ENCODE results near the gene GLT1D1.

Gene GLT1D1

DNA sequence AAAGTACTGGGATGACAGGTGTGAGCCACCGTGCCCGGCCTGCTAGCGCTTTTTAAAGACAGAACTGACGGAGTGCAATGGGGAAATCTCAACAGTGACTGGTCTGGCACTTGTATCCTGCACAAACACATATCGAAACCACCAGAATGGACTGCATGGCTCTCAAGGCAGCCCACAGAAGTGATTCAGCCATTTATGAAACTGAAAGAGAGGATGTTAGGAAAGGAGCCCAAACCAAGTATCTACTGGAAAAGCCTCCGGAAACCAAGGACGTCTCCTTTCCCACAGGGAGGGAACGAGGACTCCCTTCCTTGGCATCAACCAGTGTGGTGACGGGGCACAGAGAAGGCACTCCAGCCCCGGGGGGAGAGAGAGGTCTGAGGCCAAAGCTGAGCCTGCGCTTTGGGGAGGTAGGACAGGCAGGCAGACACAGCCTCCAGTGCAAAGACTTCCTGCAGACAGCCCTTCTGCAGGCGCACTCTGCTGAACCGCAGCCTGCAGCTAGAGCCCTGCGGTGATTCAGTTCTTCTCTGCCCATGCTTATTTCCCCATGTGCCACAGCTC, 46.0 kb upstream of the GLT1D1 start:
- TF ChIP-seq, protein P1, sequence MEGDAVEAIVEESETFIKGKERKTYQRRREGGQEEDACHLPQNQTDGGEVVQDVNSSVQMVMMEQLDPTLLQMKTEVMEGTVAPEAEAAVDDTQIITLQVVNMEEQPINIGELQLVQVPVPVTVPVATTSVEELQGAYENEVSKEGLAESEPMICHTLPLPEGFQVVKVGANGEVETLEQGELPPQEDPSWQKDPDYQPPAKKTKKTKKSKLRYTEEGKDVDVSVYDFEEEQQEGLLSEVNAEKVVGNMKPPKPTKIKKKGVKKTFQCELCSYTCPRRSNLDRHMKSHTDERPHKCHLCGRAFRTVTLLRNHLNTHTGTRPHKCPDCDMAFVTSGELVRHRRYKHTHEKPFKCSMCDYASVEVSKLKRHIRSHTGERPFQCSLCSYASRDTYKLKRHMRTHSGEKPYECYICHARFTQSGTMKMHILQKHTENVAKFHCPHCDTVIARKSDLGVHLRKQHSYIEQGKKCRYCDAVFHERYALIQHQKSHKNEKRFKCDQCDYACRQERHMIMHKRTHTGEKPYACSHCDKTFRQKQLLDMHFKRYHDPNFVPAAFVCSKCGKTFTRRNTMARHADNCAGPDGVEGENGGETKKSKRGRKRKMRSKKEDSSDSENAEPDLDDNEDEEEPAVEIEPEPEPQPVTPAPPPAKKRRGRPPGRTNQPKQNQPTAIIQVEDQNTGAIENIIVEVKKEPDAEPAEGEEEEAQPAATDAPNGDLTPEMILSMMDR (IDR thresholded peaks at IDR 0.05), result no peak

DNA sequence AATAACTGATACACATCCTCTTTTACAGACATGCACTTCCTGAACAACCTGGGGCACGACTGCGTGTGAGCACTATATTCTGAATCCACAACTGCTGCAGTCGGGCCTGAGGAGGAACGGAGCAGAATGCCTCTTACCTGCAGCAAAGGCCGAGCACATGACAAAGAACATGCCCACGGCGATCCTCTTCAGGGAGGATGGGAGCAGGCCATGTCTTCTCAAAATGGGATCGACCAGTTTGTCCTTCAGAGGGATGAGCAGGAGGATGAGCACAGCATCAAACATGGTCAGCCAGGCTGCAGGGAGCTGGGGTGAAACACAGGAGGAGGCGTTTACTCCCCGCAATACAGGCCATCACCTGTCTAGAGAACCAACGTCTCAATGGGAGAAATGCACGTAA, 44.6 kb upstream of the GLT1D1 start:
- H3K36me3 ChIP-seq (ENCODE audit: control insufficient read depth, insufficient read depth, low read length), result no peaks in the 10 kb centered on the region
- no peak overlapping the region for H2AFZ ChIP-seq
- H3K4me2 ChIP-seq (ENCODE audit: low read length), result no peak overlapping the region
- TF ChIP-seq, protein P1 (IDR thresholded peaks at IDR 0.05), result no peak
- H3K4me1 ChIP-seq, result peaks cover 9% of the 10 kb centered on the region
- H3K4me3 ChIP-seq (ENCODE audit: low read depth, low read length), result no peak overlapping the region
- no peaks in the 10 kb centered on the region for H3K9me3 ChIP-seq (ENCODE audit: control insufficient read depth, low read length)
- H3K79me2 ChIP-seq, result peaks cover 8% of the 10 kb centered on the region
- no peak overlapping the region for H3K27ac ChIP-seq
- no peak overlapping the region for H3K9ac ChIP-seq
- H3K27me3 ChIP-seq (ENCODE audit: control insufficient read depth, insufficient read depth, low read length), result no peaks in the 10 kb centered on the region

More for the DNA sequence above, 46.0 kb upstream of the GLT1D1 start:
- no peaks in the 10 kb centered on the region for H3K27me3 ChIP-seq (ENCODE audit: control insufficient read depth, insufficient read depth, low read length)
- H2AFZ ChIP-seq, result no peak overlapping the region
- no peak overlapping the region for H3K4me2 ChIP-seq (ENCODE audit: low read length)
- peaks cover 9% of the 10 kb centered on the region for H3K79me2 ChIP-seq
- no peak overlapping the region for H3K9ac ChIP-seq
- no peaks in the 10 kb centered on the region for H3K36me3 ChIP-seq (ENCODE audit: control insufficient read depth, insufficient read depth, low read length)
- peaks cover 11% of the 10 kb centered on the region for H3K4me1 ChIP-seq
- H3K9me3 ChIP-seq (ENCODE audit: control insufficient read depth, low read length), result no peaks in the 10 kb centered on the region
- no peak overlapping the region for H3K4me3 ChIP-seq (ENCODE audit: low read depth, low read length)
- no peak overlapping the region for H3K27ac ChIP-seq

DNA sequence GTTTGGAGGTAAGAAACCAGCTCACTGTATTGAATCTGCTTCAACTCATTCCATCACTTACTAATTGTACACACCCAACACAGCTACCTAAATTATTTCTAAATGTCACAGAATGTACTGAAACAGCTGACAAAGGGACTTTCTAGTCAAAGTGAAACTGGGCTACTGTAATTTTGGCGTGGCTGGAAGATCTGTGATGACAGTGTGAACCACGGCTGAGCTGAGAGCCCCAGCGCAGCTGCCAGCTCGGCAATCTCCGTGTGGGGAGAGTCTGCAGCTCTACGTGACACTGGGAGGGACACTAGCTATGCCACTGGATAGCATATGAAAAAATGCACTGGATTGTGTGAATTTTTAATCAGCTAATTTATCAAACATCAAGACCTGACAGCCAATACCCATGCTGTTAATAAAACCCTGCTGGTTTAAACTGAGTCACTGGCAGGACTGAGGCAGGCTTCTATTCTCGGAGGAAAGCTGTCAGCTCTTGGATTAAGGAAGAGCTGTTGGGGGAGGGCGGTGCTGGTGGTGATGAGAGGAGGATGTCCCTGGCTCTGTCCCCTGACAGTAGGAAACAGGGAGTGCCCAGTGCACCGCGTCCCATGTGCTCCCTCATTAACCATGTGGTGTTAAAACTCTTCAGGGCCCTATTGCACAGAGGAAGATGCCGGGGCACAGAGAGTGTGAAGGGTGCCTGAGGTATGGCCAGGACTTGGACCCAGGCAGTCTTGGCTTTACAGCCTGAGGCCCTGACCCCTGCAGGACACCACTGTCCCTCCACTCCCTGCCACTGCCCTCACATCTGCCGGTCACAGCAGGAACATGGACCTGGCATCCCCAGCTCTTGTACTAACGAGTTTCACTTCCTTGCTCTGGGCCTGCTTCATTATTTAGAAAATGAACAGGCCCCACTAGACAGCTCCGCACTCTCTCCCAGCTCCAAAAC, 42.8 kb upstream of the GLT1D1 start:
- Histone ChIP-seq H3K27ac (no peak overlapping the region), H3K27me3 (ENCODE audit: control insufficient read depth, insufficient read depth, low read length) (no peaks in the 10 kb centered on the region), H3K9me3 (ENCODE audit: control insufficient read depth, low read length) (no peaks in the 10 kb centered on the region), H3K79me2 (peaks cover 22% of the 10 kb centered on the region), H3K4me1 (peaks cover 9% of the 10 kb centered on the region), H3K9ac (no peak overlapping the region), H3K4me2 (ENCODE audit: low read length) (no peak overlapping the region), H2AFZ (no peak overlapping the region), H3K4me3 (ENCODE audit: low read depth, low read length) (no peak overlapping the region), H3K36me3 (ENCODE audit: control insufficient read depth, insufficient read depth, low read length) (no peaks in the 10 kb centered on the region)
- TF ChIP-seq, protein P1 (IDR thresholded peaks at IDR 0.05), result no peak

DNA sequence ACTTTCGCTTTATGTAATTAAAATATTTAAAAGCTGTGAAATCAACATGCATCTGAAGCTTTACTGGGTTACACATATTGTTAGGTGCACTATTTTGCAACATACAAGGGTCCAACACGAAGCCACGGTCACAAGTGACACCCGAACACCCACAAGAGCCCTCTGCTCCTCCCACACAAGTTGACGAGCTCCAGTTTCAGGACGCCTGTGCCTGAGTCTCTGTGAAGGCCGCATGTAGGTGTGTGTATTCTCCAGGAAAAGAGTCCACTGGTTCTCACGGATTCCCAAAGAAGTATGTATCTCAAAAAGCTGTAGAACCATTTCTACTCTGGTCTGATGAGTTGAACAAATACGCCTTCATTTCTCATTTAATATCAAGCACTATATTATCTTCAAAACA, 41.5 kb upstream of the GLT1D1 start:
- Histone ChIP-seq H3K9ac (no peak overlapping the region), H3K4me1 (peaks cover 14% of the 10 kb centered on the region), H3K4me3 (ENCODE audit: low read depth, low read length) (no peak overlapping the region), H2AFZ (no peak overlapping the region), H3K27ac (no peak overlapping the region), H3K27me3 (ENCODE audit: control insufficient read depth, insufficient read depth, low read length) (no peaks in the 10 kb centered on the region), H3K36me3 (ENCODE audit: control insufficient read depth, insufficient read depth, low read length) (no peaks in the 10 kb centered on the region), H3K9me3 (ENCODE audit: control insufficient read depth, low read length) (no peaks in the 10 kb centered on the region), H3K79me2 (peaks cover 31% of the 10 kb centered on the region), H3K4me2 (ENCODE audit: low read length) (no peak overlapping the region)
- TF ChIP-seq, protein P1 (IDR thresholded peaks at IDR 0.05), result no peak

All from parathyroid adenoma (tissue), 2 donors.